GM21367 (cell line): ENCODE results near the gene SRXN1.
A peak's percentile ranks its signal among the peaks of the same experiment; 100 is the strongest.
"Not testable (repeated sequence)": the region's sequence is repeated elsewhere in the genome, so short reads cannot be mapped to it uniquely, and the experiment has no call there.

Source experiments
- ATAC-seq: cut with Tn5 transposase; IDR thresholded peaks from one replicate; pipeline ENCODE4 v1.9.1; 2021; ENCODE audit not compliant: unreplicated experiment

SRXN1 gene

GRCh38 chr20:653110-653589 lies at the start of gene SRXN1:
Gene SRXN1, minus strand, starts transcription at chr20:653200. Its CDS starts 15 bp downstream, at chr20:653185.
- peak; percentile 85 for ATAC-seq

GRCh38 chr20:701401-702129 lies 48.6 kb upstream of the SRXN1 start:
- ATAC-seq: no peak

- ATAC-seq: no peak
Measured at GRCh38 chr20:699811-700338, 46.9 kb upstream of the SRXN1 start.

- no peak for ATAC-seq
Measured at GRCh38 chr20:699342-699741, 46.3 kb upstream of the SRXN1 start.

- no peak for ATAC-seq
Measured at GRCh38 chr20:698276-698675, 45.3 kb upstream of the SRXN1 start.

- ATAC-seq: no peak
Measured at GRCh38 chr20:697826-698225, 44.8 kb upstream of the SRXN1 start.

GRCh38 chr20:695165-695866 lies 42.3 kb upstream of the SRXN1 start:
- no peak for ATAC-seq

- ATAC-seq: no peak
Measured at GRCh38 chr20:694496-694895, 41.5 kb upstream of the SRXN1 start.

GRCh38 chr20:693786-694185 lies 40.8 kb upstream of the SRXN1 start:
- ATAC-seq: not testable (repeated sequence)

- ATAC-seq: no peak
Measured at GRCh38 chr20:692044-692443, 39.0 kb upstream of the SRXN1 start.

- no peak for ATAC-seq
Measured at GRCh38 chr20:689947-690346, 36.9 kb upstream of the SRXN1 start.

- ATAC-seq: no peak
Measured at GRCh38 chr20:689348-689747, 36.3 kb upstream of the SRXN1 start.

- no peak for ATAC-seq
Measured at GRCh38 chr20:688809-689212, 35.8 kb upstream of the SRXN1 start.

- ATAC-seq: no peak
Measured at GRCh38 chr20:687468-688203, 34.6 kb upstream of the SRXN1 start.

- no peak for ATAC-seq
Measured at GRCh38 chr20:684676-685319, 31.8 kb upstream of the SRXN1 start.

- ATAC-seq: no peak
Measured at GRCh38 chr20:682123-682522, 29.1 kb upstream of the SRXN1 start.

- ATAC-seq: no peak
Measured at GRCh38 chr20:680638-681187, 27.7 kb upstream of the SRXN1 start.

GRCh38 chr20:677957-678356 lies 25.0 kb upstream of the SRXN1 start:
- ATAC-seq: no peak

- no peak for ATAC-seq
Measured at GRCh38 chr20:676967-677366, 24.0 kb upstream of the SRXN1 start.

- no peak for ATAC-seq
Measured at GRCh38 chr20:676315-676937, 23.4 kb upstream of the SRXN1 start.
